ENCODE measurements around the gene PROB1. TPM values are rescaled to one million over a fixed set of nuclear protein-coding genes. Genes with fewer than 3 reads are reported as not detected.
A peak's percentile ranks its signal among the peaks of the same experiment; 100 is the strongest.

Gene PROB1
- total and polyA plus RNA-seq, 4 donors = 1.4 to 7.1 (median 3.6) TPM

DNA sequence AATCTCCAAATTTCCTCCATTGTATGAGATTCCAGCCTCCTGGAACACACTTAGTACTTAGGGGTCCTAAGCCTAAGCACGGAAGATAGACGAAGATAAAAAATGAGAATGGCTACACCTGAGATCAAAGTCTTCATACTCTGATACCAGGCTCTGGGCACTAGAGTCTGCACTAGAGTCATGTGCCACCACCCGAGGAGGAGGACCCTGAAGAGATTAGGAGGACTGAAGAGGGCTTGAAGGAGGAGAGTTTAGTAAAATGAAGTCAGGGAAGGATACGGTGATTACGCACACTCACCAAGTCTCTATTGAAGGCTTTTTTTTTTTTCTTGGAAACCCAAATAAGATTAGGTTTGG is 9.6 kb upstream of the PROB1 start:
- no peak for DNase-seq (ENCODE audit: low read depth in 4 of 6, low spot score in 6 of 6)
- no peaks in the 10 kb centered on the region for H3K27me3 ChIP-seq (ENCODE audit: control insufficient read depth, insufficient read depth, low read length)
- no peaks in the 10 kb centered on the region for H3K9me3 ChIP-seq (ENCODE audit: control insufficient read depth, insufficient read depth, low read length)
- peaks cover 25% of the 10 kb centered on the region for H3K4me1 ChIP-seq (ENCODE audit: control insufficient read depth, insufficient read depth, low read length)
- H3K27ac ChIP-seq (ENCODE audit: low read depth, low read length) = peak overlapping the region; percentile 99
- WGBS (ENCODE audit: insufficient coverage) = 0% methylated on average over 1 of the region's 5 CpGs
- H3K36me3 ChIP-seq (ENCODE audit: control insufficient read depth, insufficient read depth, low read length) = peaks cover 8% of the 10 kb centered on the region
- H3K4me3 ChIP-seq (ENCODE audit: low read depth, low read length) = peak overlapping the region; percentile 79

DNA sequence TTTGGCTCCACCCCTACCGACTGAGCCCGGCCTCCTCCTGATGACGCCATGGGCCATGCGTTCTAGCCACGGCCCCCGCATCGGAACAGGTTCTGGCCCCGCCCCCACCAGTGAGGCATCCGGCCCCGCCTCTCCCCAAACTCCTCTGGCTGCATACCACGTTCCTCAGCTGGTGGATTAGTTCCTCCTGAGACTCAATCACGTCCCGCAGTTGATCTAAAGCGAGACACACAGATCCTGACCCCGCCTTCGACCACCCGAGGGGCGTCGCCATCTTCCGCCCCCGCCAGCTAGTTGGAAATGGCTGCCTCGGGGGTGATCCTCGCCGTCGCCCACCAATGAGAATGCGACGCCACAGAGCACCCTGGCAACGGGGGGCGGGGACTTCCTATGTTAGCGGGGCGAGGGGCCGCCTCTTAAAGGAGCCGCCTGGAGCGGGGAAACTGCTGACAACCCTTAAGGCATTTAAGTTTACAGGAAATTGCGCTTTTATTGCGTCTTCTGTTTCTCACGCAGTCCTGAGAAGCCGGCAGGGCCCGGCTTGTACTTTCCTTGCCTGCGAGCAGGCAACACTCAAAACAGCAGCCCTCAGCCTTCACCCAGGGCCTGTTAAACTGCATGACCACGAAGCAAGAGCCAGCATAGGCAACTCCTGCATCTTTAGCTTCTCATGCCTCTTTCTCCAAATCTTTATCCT is 9.0 kb upstream of the PROB1 start, which contains the start of gene SPATA24:
TSS of gene SPATA24 (minus strand) at position 303 of the 697 bp plus-strand sequence. CDS start at position 274, 29 bp downstream.
- 0% methylated on average over 41 of the region's 41 CpGs for WGBS (ENCODE audit: insufficient coverage)

DNA sequence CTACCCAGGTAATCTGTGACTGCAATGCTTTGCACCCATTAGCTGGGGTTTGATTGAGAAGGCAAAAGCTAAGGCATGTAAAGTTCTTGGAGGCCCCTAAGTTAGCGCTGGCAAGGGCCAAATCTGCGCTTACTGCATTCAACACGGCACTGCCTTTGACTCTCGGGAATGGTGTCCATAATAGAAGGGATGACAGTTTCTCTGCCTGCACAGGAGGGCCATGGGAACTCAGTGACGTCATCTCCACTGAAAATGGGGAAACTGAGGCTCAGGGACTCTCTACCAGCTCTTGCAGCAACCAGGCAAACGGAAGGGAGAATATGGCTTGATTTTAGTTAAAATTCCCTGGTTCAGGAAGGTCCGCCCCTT is 8.5 kb upstream of the PROB1 start:
- peak overlapping the region; percentile 79 for H3K4me3 ChIP-seq (ENCODE audit: low read depth, low read length)
- no peak for DNase-seq (ENCODE audit: low read depth in 4 of 6, low spot score in 6 of 6)
- no peaks in the 10 kb centered on the region for H3K27me3 ChIP-seq (ENCODE audit: control insufficient read depth, insufficient read depth, low read length)
- H3K9me3 ChIP-seq (ENCODE audit: control insufficient read depth, insufficient read depth, low read length) = no peaks in the 10 kb centered on the region
- H3K27ac ChIP-seq (ENCODE audit: low read depth, low read length) = peak overlapping the region; percentile 99
- 19% methylated on average over 7 of the region's 7 CpGs for WGBS (ENCODE audit: insufficient coverage)
- peaks cover 25% of the 10 kb centered on the region for H3K4me1 ChIP-seq (ENCODE audit: control insufficient read depth, insufficient read depth, low read length)
- H3K36me3 ChIP-seq (ENCODE audit: control insufficient read depth, insufficient read depth, low read length) = peaks cover 8% of the 10 kb centered on the region

More for the DNA sequence above, 9.0 kb upstream of the PROB1 start, which contains the start of gene SPATA24:
- H3K27ac ChIP-seq (ENCODE audit: low read depth, low read length) = peak within 1 kb of the TSS; percentile 99
- no peaks in the 10 kb centered on the region for H3K27me3 ChIP-seq (ENCODE audit: control insufficient read depth, insufficient read depth, low read length)
- peaks cover 25% of the 10 kb centered on the region for H3K4me1 ChIP-seq (ENCODE audit: control insufficient read depth, insufficient read depth, low read length)
- H3K36me3 ChIP-seq (ENCODE audit: control insufficient read depth, insufficient read depth, low read length) = peaks cover 8% of the 10 kb centered on the region
- no peaks in the 10 kb centered on the region for H3K9me3 ChIP-seq (ENCODE audit: control insufficient read depth, insufficient read depth, low read length)
- H3K4me3 ChIP-seq (ENCODE audit: low read depth, low read length) = peak within 1 kb of the TSS; percentile 79
- DNase-seq (ENCODE audit: low read depth in 4 of 6, low spot score in 6 of 6) = peak; percentile 94 to 99 (median 96)

DNA sequence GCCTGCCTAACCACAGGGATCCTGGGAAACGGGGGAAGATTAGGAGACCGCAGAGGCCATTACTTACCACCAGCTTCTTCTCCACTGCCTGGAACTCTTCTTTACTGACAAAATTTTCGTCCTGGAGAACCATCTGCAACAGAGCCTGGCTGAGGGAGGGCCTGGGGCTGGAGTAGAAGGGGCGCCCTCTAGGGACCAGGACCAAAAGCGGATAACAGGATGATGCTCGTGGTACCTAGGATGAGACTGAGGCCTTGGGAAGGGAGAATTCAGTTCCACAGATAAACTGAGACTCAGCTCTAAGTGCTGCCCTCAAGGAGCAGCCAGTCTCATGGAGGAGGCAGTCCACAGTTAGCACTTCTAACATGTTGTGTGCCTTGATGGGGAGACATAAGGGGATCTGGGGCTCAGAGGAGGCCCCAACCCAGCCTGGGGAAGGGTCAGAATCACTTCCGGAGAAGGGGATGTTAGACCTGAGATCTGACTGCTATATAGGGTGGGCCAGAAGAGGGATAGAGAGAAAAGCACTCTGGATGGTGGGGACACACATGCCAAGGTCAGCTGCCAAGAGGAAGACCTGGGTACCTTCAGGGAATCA is 7.8 kb upstream of the PROB1 start:
- Histone ChIP-seq H3K27ac (ENCODE audit: low read depth, low read length) (no peak overlapping the region), H3K4me3 (ENCODE audit: low read depth, low read length) (no peak overlapping the region), H3K36me3 (ENCODE audit: control insufficient read depth, insufficient read depth, low read length) (peaks cover 8% of the 10 kb centered on the region), H3K27me3 (ENCODE audit: control insufficient read depth, insufficient read depth, low read length) (no peaks in the 10 kb centered on the region), H3K4me1 (ENCODE audit: control insufficient read depth, insufficient read depth, low read length) (peaks cover 21% of the 10 kb centered on the region), H3K9me3 (ENCODE audit: control insufficient read depth, insufficient read depth, low read length) (no peaks in the 10 kb centered on the region)
- 77% methylated on average over 4 of the region's 7 CpGs for WGBS (ENCODE audit: insufficient coverage)
- DNase-seq (ENCODE audit: low read depth in 4 of 6, low spot score in 6 of 6) = no peak

DNA sequence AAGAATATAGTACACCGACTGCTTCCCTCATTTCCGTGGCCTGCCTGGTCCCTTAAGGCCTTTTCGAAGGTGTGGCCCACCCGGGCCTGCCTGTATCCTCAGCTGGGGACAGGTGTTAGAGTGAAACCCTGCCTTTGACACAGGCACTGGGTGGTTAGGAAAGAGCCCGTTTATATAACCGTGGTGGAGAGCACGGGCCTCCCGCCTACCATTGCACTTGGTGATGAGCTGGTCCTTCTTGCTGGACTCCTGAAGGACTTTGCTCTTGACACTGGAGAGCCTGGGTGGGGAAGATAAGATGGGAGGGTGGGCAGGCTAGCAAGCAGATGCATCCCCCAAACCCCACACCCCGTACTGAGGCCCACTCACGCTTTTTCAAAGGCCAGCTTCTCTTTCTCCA is 6.6 kb upstream of the PROB1 start:
- Histone ChIP-seq H3K4me1 (ENCODE audit: control insufficient read depth, insufficient read depth, low read length) (peaks cover 21% of the 10 kb centered on the region), H3K36me3 (ENCODE audit: control insufficient read depth, insufficient read depth, low read length) (peaks cover 12% of the 10 kb centered on the region), H3K27ac (ENCODE audit: low read depth, low read length) (no peak overlapping the region), H3K27me3 (ENCODE audit: control insufficient read depth, insufficient read depth, low read length) (no peaks in the 10 kb centered on the region), H3K9me3 (ENCODE audit: control insufficient read depth, insufficient read depth, low read length) (no peaks in the 10 kb centered on the region), H3K4me3 (ENCODE audit: low read depth, low read length) (no peak overlapping the region)
- DNase-seq (ENCODE audit: low read depth in 4 of 6, low spot score in 6 of 6) = no peak
- 97% methylated on average over 10 of the region's 10 CpGs for WGBS (ENCODE audit: insufficient coverage)

DNA sequence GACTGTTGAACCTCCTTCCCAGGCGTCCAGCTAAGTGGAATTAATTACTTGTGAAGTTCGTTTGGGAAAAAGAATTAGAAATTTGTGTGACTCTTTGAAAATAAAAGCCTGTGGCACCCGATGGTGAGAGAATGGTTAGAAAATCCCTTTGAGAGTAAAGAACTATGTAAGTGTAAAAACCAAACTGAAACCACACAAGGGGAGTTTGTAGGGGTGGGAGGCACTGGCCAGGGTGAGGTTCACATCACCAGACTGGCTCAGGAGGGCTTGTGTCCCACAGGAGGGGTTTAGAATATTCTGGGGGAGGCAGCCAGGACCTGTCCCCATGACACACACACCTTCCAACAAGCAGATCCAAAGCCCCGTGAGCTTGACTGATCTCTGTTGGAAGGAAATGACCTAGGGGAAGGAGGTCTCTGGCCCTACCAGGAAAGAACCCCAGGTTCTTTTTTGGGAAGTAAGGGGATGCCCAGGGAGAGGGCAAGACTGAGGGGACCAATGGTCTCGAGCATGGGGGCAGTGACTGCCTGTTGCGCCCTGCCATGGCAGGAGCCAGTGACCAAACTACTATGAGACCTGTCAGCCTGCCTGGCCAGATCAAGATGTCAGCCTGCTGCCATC is 4.7 kb upstream of the PROB1 start:
- H3K27me3 ChIP-seq (ENCODE audit: control insufficient read depth, insufficient read depth, low read length) = peaks cover 14% of the 10 kb centered on the region

DNA sequence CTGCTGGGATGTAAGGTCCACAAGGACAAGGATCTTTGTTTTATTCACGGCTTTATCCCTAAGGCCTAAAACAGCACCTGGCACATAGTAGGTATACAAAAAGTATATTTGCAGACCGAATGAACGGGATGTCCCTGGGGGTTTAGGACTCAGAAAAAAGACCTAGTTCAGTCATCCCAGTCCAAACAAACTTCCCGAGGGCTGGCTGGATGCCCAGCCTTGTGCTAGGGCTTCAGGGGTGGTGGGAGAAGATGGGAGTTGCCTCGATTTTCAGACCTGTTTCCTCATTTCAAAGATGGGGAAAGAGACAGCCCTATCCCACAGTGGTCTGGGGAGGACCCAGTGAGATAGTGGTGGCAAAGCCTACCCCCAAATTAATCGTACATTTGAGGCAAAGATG is 3.0 kb upstream of the PROB1 start:
- 67% methylated on average over 2 of the region's 6 CpGs for WGBS (ENCODE audit: insufficient coverage)
- DNase-seq (ENCODE audit: low read depth in 4 of 6, low spot score in 6 of 6) = no peak
- Histone ChIP-seq H3K4me1 (ENCODE audit: control insufficient read depth, insufficient read depth, low read length) (peaks cover 33% of the 10 kb centered on the region), H3K4me3 (ENCODE audit: low read depth, low read length) (no peak overlapping the region), H3K27me3 (ENCODE audit: control insufficient read depth, insufficient read depth, low read length) (peaks cover 31% of the 10 kb centered on the region), H3K36me3 (ENCODE audit: control insufficient read depth, insufficient read depth, low read length) (peaks cover 15% of the 10 kb centered on the region), H3K27ac (ENCODE audit: low read depth, low read length) (no peak overlapping the region), H3K9me3 (ENCODE audit: control insufficient read depth, insufficient read depth, low read length) (no peaks in the 10 kb centered on the region)

More for the DNA sequence above, 4.7 kb upstream of the PROB1 start:
- 68% methylated on average over 5 of the region's 6 CpGs for WGBS (ENCODE audit: insufficient coverage)
- no peak overlapping the region for H3K27ac ChIP-seq (ENCODE audit: low read depth, low read length)
- no peak overlapping the region for H3K4me3 ChIP-seq (ENCODE audit: low read depth, low read length)
- DNase-seq (ENCODE audit: low read depth in 4 of 6, low spot score in 6 of 6) = no peak
- H3K36me3 ChIP-seq (ENCODE audit: control insufficient read depth, insufficient read depth, low read length) = peaks cover 13% of the 10 kb centered on the region
- no peaks in the 10 kb centered on the region for H3K9me3 ChIP-seq (ENCODE audit: control insufficient read depth, insufficient read depth, low read length)
- peaks cover 29% of the 10 kb centered on the region for H3K4me1 ChIP-seq (ENCODE audit: control insufficient read depth, insufficient read depth, low read length)

DNA sequence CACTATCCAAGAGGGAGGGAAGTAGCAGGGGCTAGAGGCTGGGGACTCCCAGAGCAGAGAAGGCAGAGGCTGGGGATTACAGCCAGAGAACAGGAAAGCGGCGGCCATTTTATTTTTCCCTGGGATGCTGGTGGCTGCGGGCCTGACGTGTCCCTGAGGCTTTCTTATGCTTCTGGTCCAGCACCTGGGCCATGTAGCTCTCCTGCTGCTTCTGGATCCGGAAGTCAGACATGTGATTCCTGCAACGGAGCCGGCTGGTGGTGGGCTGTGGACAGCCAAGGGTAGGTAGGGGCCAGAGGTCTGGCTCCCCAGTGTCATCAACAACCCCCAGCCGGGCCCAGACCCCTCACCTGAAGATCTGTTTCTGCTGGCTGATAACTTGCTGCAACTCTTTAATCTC is 1.8 kb upstream of the PROB1 start:
- Histone ChIP-seq H3K4me3 (ENCODE audit: low read depth, low read length) (no peak overlapping the region), H3K9me3 (ENCODE audit: control insufficient read depth, insufficient read depth, low read length) (no peaks in the 10 kb centered on the region), H3K27me3 (ENCODE audit: control insufficient read depth, insufficient read depth, low read length) (peaks cover 42% of the 10 kb centered on the region), H3K27ac (ENCODE audit: low read depth, low read length) (no peak overlapping the region), H3K4me1 (ENCODE audit: control insufficient read depth, insufficient read depth, low read length) (peaks cover 38% of the 10 kb centered on the region), H3K36me3 (ENCODE audit: control insufficient read depth, insufficient read depth, low read length) (peaks cover 20% of the 10 kb centered on the region)
- no peak for DNase-seq (ENCODE audit: low read depth in 4 of 6, low spot score in 6 of 6)
- 96% methylated on average over 7 of the region's 8 CpGs for WGBS (ENCODE audit: insufficient coverage)

DNA sequence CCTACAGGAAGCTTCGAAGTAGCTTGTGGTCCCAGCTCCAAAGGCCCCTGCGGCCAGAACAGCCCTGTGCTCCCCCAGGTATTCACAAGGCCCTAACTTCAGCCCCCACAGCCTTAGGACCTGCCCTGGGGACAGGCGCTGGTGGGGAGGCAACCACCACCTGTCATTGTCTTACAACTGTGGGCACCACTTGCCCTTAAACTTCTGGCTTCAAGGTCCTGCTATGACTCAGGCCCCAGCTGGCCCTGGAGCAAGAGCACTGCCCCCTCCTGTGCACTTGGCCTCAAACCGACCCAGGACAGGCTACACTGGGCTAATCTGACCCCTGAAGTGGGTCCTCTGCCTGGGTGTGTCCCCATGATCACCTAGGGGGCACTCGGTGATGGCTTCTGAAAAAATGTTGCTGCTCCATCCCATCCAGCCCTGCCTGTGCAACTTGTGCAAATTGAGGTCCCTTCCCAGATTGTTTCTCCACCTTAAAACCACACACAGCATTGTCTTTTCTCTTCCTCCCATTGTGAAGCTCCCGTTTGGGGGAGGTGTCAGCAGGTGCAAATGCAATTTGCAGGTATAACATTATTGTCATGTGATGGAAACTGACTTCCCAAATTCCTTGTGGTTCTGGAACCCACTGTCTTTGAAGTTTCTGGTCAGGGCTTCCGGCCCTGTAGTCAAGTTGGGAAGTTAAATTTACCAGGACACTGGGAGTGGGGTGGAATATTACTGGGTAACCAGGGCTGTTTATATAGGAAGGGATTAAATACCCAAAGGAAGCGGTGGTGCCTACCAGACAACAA is 1.1 kb upstream of the PROB1 start:
- peaks cover 48% of the 10 kb centered on the region for H3K27me3 ChIP-seq (ENCODE audit: control insufficient read depth, insufficient read depth, low read length)
- H3K4me1 ChIP-seq (ENCODE audit: control insufficient read depth, insufficient read depth, low read length) = peaks cover 44% of the 10 kb centered on the region
- 80% methylated on average over 5 of the region's 8 CpGs for WGBS (ENCODE audit: insufficient coverage)
- no peak overlapping the region for H3K4me3 ChIP-seq (ENCODE audit: low read depth, low read length)
- peaks cover 27% of the 10 kb centered on the region for H3K36me3 ChIP-seq (ENCODE audit: control insufficient read depth, insufficient read depth, low read length)
- no peak for DNase-seq (ENCODE audit: low read depth in 4 of 6, low spot score in 6 of 6)
- H3K27ac ChIP-seq (ENCODE audit: low read depth, low read length) = no peak overlapping the region
- H3K9me3 ChIP-seq (ENCODE audit: control insufficient read depth, insufficient read depth, low read length) = no peaks in the 10 kb centered on the region

All from spinal cord (tissue), 10 donors.